HG03045 (cell line): ENCODE data around the gene SLC8A3.
"Not testable (repeated sequence)": the region's sequence is repeated elsewhere in the genome, so short reads cannot be mapped to it uniquely, and the experiment has no call there.

ENCODE experiments used
- ATAC-seq: cut with Tn5 transposase; IDR thresholded peaks from one replicate; pipeline ENCODE4 v1.9.1; 2021; ENCODE audit warnings: mild to moderate bottlenecking, moderate library complexity; ENCODE audit not compliant: unreplicated experiment

The SLC8A3 gene

GRCh38 chr14:70188659-70189455 lies at the start of gene SLC8A3:
SLC8A3 (minus strand) TSS chr14:70188951; CDS start chr14:70168422, 20,529 bp downstream.
- ATAC-seq = peak; percentile 42

- ATAC-seq = no peak
Observed at GRCh38 chr14:70237710-70238109, 49.0 kb upstream of the SLC8A3 start.

GRCh38 chr14:70234066-70234950 lies 45.6 kb upstream of the SLC8A3 start:
- ATAC-seq = no peak

GRCh38 chr14:70231756-70232544 lies 43.2 kb upstream of the SLC8A3 start:
- ATAC-seq = not testable (repeated sequence)

- ATAC-seq = not testable (repeated sequence)
Observed at GRCh38 chr14:70229877-70230640, 41.3 kb upstream of the SLC8A3 start.

- ATAC-seq = no peak
Observed at GRCh38 chr14:70213721-70214282, 25.1 kb upstream of the SLC8A3 start.

GRCh38 chr14:70212752-70213151 lies 24.0 kb upstream of the SLC8A3 start:
- ATAC-seq = no peak

GRCh38 chr14:70208380-70208779 lies 19.6 kb upstream of the SLC8A3 start:
- no peak for ATAC-seq

GRCh38 chr14:70203686-70204085 lies 14.9 kb upstream of the SLC8A3 start:
- ATAC-seq = no peak

- no peak for ATAC-seq
Observed at GRCh38 chr14:70201994-70202393, 13.2 kb upstream of the SLC8A3 start.

- no peak for ATAC-seq
Observed at GRCh38 chr14:70193396-70193795, 4.6 kb upstream of the SLC8A3 start.

GRCh38 chr14:70192915-70193314 lies 4.2 kb upstream of the SLC8A3 start:
- no peak for ATAC-seq

GRCh38 chr14:70190156-70190555 lies 1.4 kb upstream of the SLC8A3 start:
- no peak for ATAC-seq

- no peak for ATAC-seq
Observed at GRCh38 chr14:70189456-70190077, 816 bp upstream of the SLC8A3 start.

- peak; percentile 27 for ATAC-seq
Observed at GRCh38 chr14:70188322-70188658, 461 bp downstream of the SLC8A3 start.

GRCh38 chr14:70186900-70187451 lies 1.8 kb downstream of the SLC8A3 start:
- no peak for ATAC-seq

- peak; percentile 44 for ATAC-seq
Observed at GRCh38 chr14:70183991-70184390, 4.8 kb downstream of the SLC8A3 start.

GRCh38 chr14:70181276-70181675 lies 7.5 kb downstream of the SLC8A3 start:
- no peak for ATAC-seq

GRCh38 chr14:70180718-70181117 lies 8.0 kb downstream of the SLC8A3 start:
- ATAC-seq = no peak
